GM23338 (cell line): ENCODE data around the gene PBX3.

Source experiments
- CREB1 ChIP-seq: fragments of 250-450 bp; sonication (Bioruptor Pico); IDR thresholded peaks from 2 replicates; pipeline ENCODE4 v1.5.0; 2020; ENCODE audit warnings: low read depth, mild to moderate bottlenecking, moderate library complexity
- EZH2 ChIP-seq: fragments of 200-600 bp; sonication (generic); IDR thresholded peaks from one replicate; pipeline ENCODE4 v1.8.0; 2017; ENCODE audit warnings: antibody characterized with exemption, mild to moderate bottlenecking, low read depth; ENCODE audit not compliant: unreplicated experiment
- EZH2phosphoT487 ChIP-seq: fragments of 200-600 bp; sonication (generic); IDR thresholded peaks from one replicate; pipeline ENCODE4 v1.8.1; 2018; ENCODE audit warnings: antibody characterized with exemption; ENCODE audit not compliant: unreplicated experiment
- POLR2AphosphoS5 ChIP-seq: IDR thresholded peaks from 2 replicates; pipeline ENCODE4 v1.6.1; 2016; ENCODE audit warnings: antibody characterized with exemption, low read depth
- REST ChIP-seq: IDR thresholded peaks from one replicate; pipeline ENCODE4 v1.6.1; 2018; ENCODE audit warnings: antibody characterized with exemption; ENCODE audit not compliant: unreplicated experiment
- ZNF331 ChIP-seq: fragments of 250-450 bp; sonication (Bioruptor Pico); IDR thresholded peaks from 2 replicates; pipeline ENCODE4 v1.5.0; 2020; ENCODE audit warnings: low read depth, mild to moderate bottlenecking, moderate library complexity
- TF ChIP-seq, protein P1 (sequence below), 2 experiments: fragments of 200-600 bp in 1 of 2; sonication (generic) in 1 of 2; conservative IDR thresholded peaks; 2 replicates each; pipeline versions ENCODE4 v1.5.1 to v1.6.1; 2016 to 2017; ENCODE audit warnings: antibody characterized with exemption in 2 of 2, low read depth in 2 of 2, mild to moderate bottlenecking in 2 of 2, moderate library complexity in 1 of 2

GRCh38 chr9:125847735-125848134 lies 100.6 kb downstream of the PBX3 start:
- TF ChIP-seq EZH2phosphoT487 (no peak), POLR2AphosphoS5 (no peak), REST (no peak), EZH2 (no peak), CREB1 (CRISPR knock-in tag) (no peak), ZNF331 (CRISPR knock-in tag) (no peak)
- TF ChIP-seq, protein P1, sequence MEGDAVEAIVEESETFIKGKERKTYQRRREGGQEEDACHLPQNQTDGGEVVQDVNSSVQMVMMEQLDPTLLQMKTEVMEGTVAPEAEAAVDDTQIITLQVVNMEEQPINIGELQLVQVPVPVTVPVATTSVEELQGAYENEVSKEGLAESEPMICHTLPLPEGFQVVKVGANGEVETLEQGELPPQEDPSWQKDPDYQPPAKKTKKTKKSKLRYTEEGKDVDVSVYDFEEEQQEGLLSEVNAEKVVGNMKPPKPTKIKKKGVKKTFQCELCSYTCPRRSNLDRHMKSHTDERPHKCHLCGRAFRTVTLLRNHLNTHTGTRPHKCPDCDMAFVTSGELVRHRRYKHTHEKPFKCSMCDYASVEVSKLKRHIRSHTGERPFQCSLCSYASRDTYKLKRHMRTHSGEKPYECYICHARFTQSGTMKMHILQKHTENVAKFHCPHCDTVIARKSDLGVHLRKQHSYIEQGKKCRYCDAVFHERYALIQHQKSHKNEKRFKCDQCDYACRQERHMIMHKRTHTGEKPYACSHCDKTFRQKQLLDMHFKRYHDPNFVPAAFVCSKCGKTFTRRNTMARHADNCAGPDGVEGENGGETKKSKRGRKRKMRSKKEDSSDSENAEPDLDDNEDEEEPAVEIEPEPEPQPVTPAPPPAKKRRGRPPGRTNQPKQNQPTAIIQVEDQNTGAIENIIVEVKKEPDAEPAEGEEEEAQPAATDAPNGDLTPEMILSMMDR (conservative IDR thresholded peaks at IDR 0.05; ENCODE audit: low read depth in 2 of 2), result no peak
